H1 (cell line): ENCODE data around the gene LAMC3. TPM values are rescaled to one million over a fixed set of nuclear protein-coding genes. Genes with fewer than 3 reads are reported as not detected.

Experiments used
- CHD2 ChIP-seq: IDR thresholded peaks from 2 replicates; pipeline ENCODE4 v1.6.1; 2012; ENCODE audit warnings: low read length, improper control_type of control experiment
- JUN ChIP-seq: IDR thresholded peaks from 2 replicates; pipeline ENCODE4 v1.6.1; 2011; ENCODE audit warnings: low read depth, mild to moderate bottlenecking, improper control_type of control experiment, low read length
- KDM4A ChIP-seq: IDR thresholded peaks from one replicate; pipeline ENCODE4 v1.7.1; 2012; ENCODE audit warnings: low read depth, mild to moderate bottlenecking, moderate library complexity, low read length, inconsistent platforms; ENCODE audit not compliant: severe bottlenecking
- SP2 ChIP-seq: IDR thresholded peaks from 2 replicates; pipeline ENCODE4 v1.6.1; 2012; ENCODE audit warnings: mild to moderate bottlenecking, low read length, inconsistent platforms
- TCF12 ChIP-seq: IDR thresholded peaks from 2 replicates; pipeline ENCODE4 v1.6.1; 2011; ENCODE audit warnings: low read depth, mild to moderate bottlenecking, low read length
- ZNF274 ChIP-seq: IDR thresholded peaks from 2 replicates; pipeline ENCODE4 v1.7.0; 2012; ENCODE audit warnings: low read length, borderline replicate concordance; ENCODE audit errors: extremely low read depth
- polyA plus RNA-seq, 7 experiments: library from polyadenylated mRNA; depleted of rRNA in 3 of 7; stranded (reverse) in 5 of 7; unstranded in 2 of 7; fragments of >200 nt in 5 of 7; fragments of 200-250 nt in 2 of 7; gene quantifications; 1 replicate in 5 of 7; 2 replicates in 1 of 7; 4 replicates in 1 of 7; pipeline versions ENCODE4 v1.2.1 to v1.2.3, GENCODE V29; 2011 to 2013; ENCODE audit warnings: missing spikeins in 2 of 7, mixed read lengths in 2 of 7
- total RNA-seq: library from RNA; stranded (reverse); fragmentation: NEBNext Ultra II Directional; extraction: Animal tissue kit (Norgen Biotek cat#: 25700); gene quantifications from 2 replicates; pipeline ENCODE4 v1.2.1, GENCODE V29; 2021

The LAMC3 gene
- total and polyA plus RNA-seq, 2 of the 8 experiments (the other 6 are each of a cell fraction or from before 2014, with no cell fraction given), result 9.3 to 12.3 TPM

DNA sequence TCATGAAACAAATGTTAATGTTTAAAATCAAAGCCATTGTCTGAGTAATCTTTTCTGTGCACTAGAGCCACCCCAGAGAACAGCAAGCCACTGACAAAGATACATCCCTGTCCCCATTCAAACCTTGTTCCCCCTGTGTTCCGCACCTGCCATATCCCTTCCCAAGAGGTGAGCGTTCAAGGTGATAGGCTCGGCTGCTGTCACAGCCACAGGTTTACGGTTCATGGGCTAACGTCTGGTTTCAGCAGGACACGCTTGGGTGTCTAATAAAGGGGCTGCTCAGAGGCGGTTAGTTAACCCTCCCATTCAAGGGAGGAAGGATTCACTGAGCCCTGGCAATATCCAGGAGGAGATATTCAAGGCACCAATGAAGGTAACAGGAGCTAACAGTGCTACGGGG lies 24.5 kb upstream of the LAMC3 start (continued):
- no peak for TF ChIP-seq JUN
- no peak for TF ChIP-seq TCF12
- no peak for TF ChIP-seq SP2
- TF ChIP-seq KDM4A, result no peak
- no peak for TF ChIP-seq CHD2
- TF ChIP-seq ZNF274, result no peak
